ENCODE measurements around the gene ISG15. TPM values are rescaled to one million over a fixed set of nuclear protein-coding genes. Genes with fewer than 3 reads are reported as not detected.

The ISG15 gene

Small RNA genes within 50 kb of the gene (small RNA-seq; reads per million reads assigned to genes)
- gene AL645608.3 (ENCODE audit: low read depth), result not detected
